Tibial nerve (tissue), 4 donors: ENCODE data around the gene CFAP46. TPM values are rescaled to one million over a fixed set of nuclear protein-coding genes. Genes with fewer than 3 reads are reported as not detected.

Experiments used
- DNase-seq, 2 donors: peaks; one replicate each; pipeline ENCODE4 v3.0.0-alpha.2; 2019; ENCODE audit warnings: low spot score in 2 of 2
- H3K27ac ChIP-seq, 4 donors: fragments of 200-600 bp; sonication (generic) in 3 of 4; one replicate each; pipeline ENCODE4 v1.5.1; 2017 to 2019; ENCODE audit warnings: mild to moderate bottlenecking in 1 of 4
- H3K27me3 ChIP-seq, 2 donors: fragments of 200-600 bp; sonication (generic) in 1 of 2; one replicate each; pipeline versions ENCODE4 v1.5.1 to v1.6.0; 2017 to 2019
- H3K36me3 ChIP-seq, 3 donors: fragments of 200-600 bp; sonication (generic); one replicate each; pipeline ENCODE4 v1.5.1; 2018 to 2019
- H3K4me1 ChIP-seq, 4 donors: fragments of 200-600 bp; sonication (generic) in 3 of 4; one replicate each; pipeline ENCODE4 v1.5.1; 2017 to 2019
- H3K4me3 ChIP-seq, 4 donors: fragments of 200-600 bp; sonication (generic) in 3 of 4; one replicate each; pipeline ENCODE4 v1.5.1; 2017 to 2019; ENCODE audit warnings: mild to moderate bottlenecking in 1 of 4, moderate library complexity in 1 of 4
- H3K9me3 ChIP-seq, 4 donors: fragments of 200-600 bp; sonication (generic) in 3 of 4; one replicate each; pipeline ENCODE4 v1.5.1; 2017 to 2019
- CTCF ChIP-seq, 5 experiments: fragments of 200-600 bp in 3 of 5; fragments of 450-650 bp in 2 of 5; sonication (generic) in 3 of 5; IDR thresholded peaks; one replicate each; pipeline ENCODE4 v1.5.1; 2016 to 2019; ENCODE audit warnings: antibody characterized with exemption in 5 of 5, mild to moderate bottlenecking in 3 of 5, moderate library complexity in 2 of 5
- EP300 ChIP-seq, 2 donors: sonication (generic); formaldehyde crosslinking; IDR thresholded peaks; one replicate each; pipeline ENCODE4 v1.6.1; 2017; ENCODE audit warnings: antibody characterized with exemption in 2 of 2, mild to moderate bottlenecking in 1 of 2
- POLR2A ChIP-seq, 2 donors: fragments of 450-650 bp; IDR thresholded peaks; one replicate each; pipeline ENCODE4 v1.6.1; 2017; ENCODE audit warnings: antibody characterized with exemption in 2 of 2, mild to moderate bottlenecking in 2 of 2, moderate library complexity in 2 of 2
- WGBS, 2 donors: methylation state at CpG; one replicate each; pipeline ENCODE4 v1.1.5; 2018; 5-methylcytosine and 5-hydroxymethylcytosine counted together
- total RNA-seq, 4 donors: library from RNA; depleted of rRNA; stranded (reverse); fragments of >200 nt; gene quantifications; one replicate each; pipeline ENCODE4 v1.1.0, GENCODE V29; 2016

The CFAP46 gene
- total RNA-seq, 4 donors from 2014 or later = 0.90 to 1.4 TPM; not detected in 2

GRCh38 chr10:132939378-132939955, 2.9 kb downstream of the CFAP46 start:
- Histone ChIP-seq H3K9me3 (no peaks in the 10 kb centered on the region), H3K27ac (no peak overlapping the region), H3K36me3 (no peaks in the 10 kb centered on the region), H3K4me3 (no peak overlapping the region), H3K4me1 (peaks cover 0 to 18% (median 5%) of the 10 kb centered on the region in 4 donors), H3K27me3 (peaks cover 0 to 51% of the 10 kb centered on the region in 2 donors)
- TF ChIP-seq CTCF (IDR thresholded peaks at IDR 0.05) = no peak
- TF ChIP-seq POLR2A (IDR thresholded peaks at IDR 0.05) = no peak
- no peak for TF ChIP-seq EP300 (IDR thresholded peaks at IDR 0.05)
- 87 to 97% methylated on average over 14 to 15 of the region's 15 CpGs for WGBS, 2 donors
- DNase-seq = no peak

- TF ChIP-seq POLR2A (IDR thresholded peaks at IDR 0.05) (no peak), EP300 (IDR thresholded peaks at IDR 0.05) (no peak), CTCF (IDR thresholded peaks at IDR 0.05) (no peak)
- H3K4me1 ChIP-seq = peaks cover 0 to 18% (median 5%) of the 10 kb centered on the region in 4 donors
- WGBS, 2 donors = 59 to 69% methylated on average over 25 to 27 of the region's 27 CpGs
- no peak overlapping the region for H3K27ac ChIP-seq
- DNase-seq = no peak
- no peaks in the 10 kb centered on the region for H3K36me3 ChIP-seq
- no peaks in the 10 kb centered on the region for H3K9me3 ChIP-seq
- peaks cover 0 to 43% of the 10 kb centered on the region in 2 donors for H3K27me3 ChIP-seq
- H3K4me3 ChIP-seq = no peak overlapping the region
These were observed 3.7 kb downstream of the CFAP46 start for GRCh38 chr10:132938472-132939339.

- no peak for TF ChIP-seq CTCF (IDR thresholded peaks at IDR 0.05)
- TF ChIP-seq EP300 (IDR thresholded peaks at IDR 0.05) = no peak
- no peak for TF ChIP-seq POLR2A (IDR thresholded peaks at IDR 0.05)
- Histone ChIP-seq H3K4me3 (no peak overlapping the region), H3K4me1 (peaks cover 0 to 15% (median 4%) of the 10 kb centered on the region in 4 donors), H3K27me3 (peaks cover 0 to 35% of the 10 kb centered on the region in 2 donors), H3K36me3 (no peaks in the 10 kb centered on the region), H3K27ac (no peak overlapping the region), H3K9me3 (no peaks in the 10 kb centered on the region)
- 81 to 87% methylated on average over 11 to 12 of the region's 19 CpGs for WGBS, 2 donors
- DNase-seq = no peak
These were observed 4.5 kb downstream of the CFAP46 start for GRCh38 chr10:132937861-132938260.

DNA sequence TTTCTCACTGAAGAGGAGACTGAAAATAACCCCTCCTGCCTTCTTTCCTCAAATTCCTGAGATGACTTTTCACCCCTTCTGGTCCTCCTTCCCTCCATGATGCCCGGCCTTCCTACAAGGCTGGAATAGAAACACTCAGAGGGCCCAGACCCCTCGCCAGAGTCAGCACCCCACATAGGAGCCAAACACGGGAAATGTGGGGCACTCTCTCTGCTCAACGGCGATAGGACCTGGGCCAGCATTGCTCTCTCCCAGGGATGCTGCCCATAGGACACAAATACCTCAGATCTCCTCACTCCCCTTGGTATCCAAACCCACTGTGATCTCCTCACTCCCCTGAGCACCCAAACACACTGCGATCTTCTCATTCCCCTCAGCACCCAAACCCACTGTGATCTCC, 7.4 kb downstream of the CFAP46 start:
- peaks cover 0 to 8% of the 10 kb centered on the region in 2 donors for H3K27me3 ChIP-seq
- no peak overlapping the region for H3K4me3 ChIP-seq
- DNase-seq = no peak
- H3K36me3 ChIP-seq = no peaks in the 10 kb centered on the region
- no peaks in the 10 kb centered on the region for H3K4me1 ChIP-seq
- no peak overlapping the region for H3K27ac ChIP-seq
- no peak for TF ChIP-seq POLR2A (IDR thresholded peaks at IDR 0.05)
- 76 to 81% methylated on average over 6 of the region's 6 CpGs for WGBS, 2 donors
- H3K9me3 ChIP-seq = no peaks in the 10 kb centered on the region

GRCh38 chr10:132933308-132934042, 8.9 kb downstream of the CFAP46 start:
- no peaks in the 10 kb centered on the region for H3K27me3 ChIP-seq
- no peaks in the 10 kb centered on the region for H3K4me1 ChIP-seq
- DNase-seq = no peak
- 91 to 93% methylated on average over 26 to 29 of the region's 30 CpGs for WGBS, 2 donors
- H3K27ac ChIP-seq = no peak overlapping the region
- no peak for TF ChIP-seq CTCF (IDR thresholded peaks at IDR 0.05)
- TF ChIP-seq EP300 (IDR thresholded peaks at IDR 0.05) = no peak
- TF ChIP-seq POLR2A (IDR thresholded peaks at IDR 0.05) = no peak
- no peaks in the 10 kb centered on the region for H3K36me3 ChIP-seq
- H3K9me3 ChIP-seq = no peaks in the 10 kb centered on the region
- H3K4me3 ChIP-seq = no peak overlapping the region
